MG63 (cell line): ENCODE measurements around the gene SPINK13. TPM values are rescaled to one million over a fixed set of nuclear protein-coding genes. Genes with fewer than 3 reads are reported as not detected.
"Not testable (repeated sequence)": the region's sequence is repeated elsewhere in the genome, so short reads cannot be mapped to it uniquely, and the experiment has no call there.

Source experiments
- DNase-seq: peaks from one replicate; pipeline ENCODE4 v3.0.0-alpha.2; 2020
- H3K27me3 ChIP-seq: fragments of 250-450 bp; sonication (Bioruptor Pico); 2 replicates; pipeline ENCODE4 v1.5.1; 2020; ENCODE audit warnings: mild to moderate bottlenecking, moderate library complexity
- H3K36me3 ChIP-seq: fragments of 250-450 bp; sonication (Bioruptor Pico); 2 replicates; pipeline ENCODE4 v1.5.1; 2020; ENCODE audit warnings: mild to moderate bottlenecking, moderate library complexity
- H3K4me3 ChIP-seq: fragments of 250-450 bp; sonication (Bioruptor Pico); 2 replicates; pipeline ENCODE4 v1.5.1; 2020; ENCODE audit warnings: mild to moderate bottlenecking, moderate library complexity
- H3K9me3 ChIP-seq: fragments of 250-450 bp; sonication (Bioruptor Pico); 2 replicates; pipeline ENCODE4 v1.5.1; 2020; ENCODE audit warnings: mild to moderate bottlenecking, moderate library complexity
- total RNA-seq: library from RNA; depleted of rRNA; stranded (reverse); fragments of >200 nt; shearing (Covaris generic); gene quantifications from 2 replicates; pipeline ENCODE4 v1.2.3, GENCODE V29; 2014; ENCODE audit warnings: low replicate concordance; rRNA removed

SPINK13 gene
- total RNA-seq, 1 experiment from 2014 or later: 0.30 TPM

- H3K4me3 ChIP-seq: no peak overlapping the region
- DNase-seq: no peak
- no peaks in the 10 kb centered on the region; the same call in 1 of the 2 replicates for H3K27me3 ChIP-seq
- no peaks in the 10 kb centered on the region for H3K36me3 ChIP-seq
- no peaks in the 10 kb centered on the region for H3K9me3 ChIP-seq
Observed at GRCh38 chr5:148290271-148291195, 21.9 kb downstream of the SPINK13 start.

DNA sequence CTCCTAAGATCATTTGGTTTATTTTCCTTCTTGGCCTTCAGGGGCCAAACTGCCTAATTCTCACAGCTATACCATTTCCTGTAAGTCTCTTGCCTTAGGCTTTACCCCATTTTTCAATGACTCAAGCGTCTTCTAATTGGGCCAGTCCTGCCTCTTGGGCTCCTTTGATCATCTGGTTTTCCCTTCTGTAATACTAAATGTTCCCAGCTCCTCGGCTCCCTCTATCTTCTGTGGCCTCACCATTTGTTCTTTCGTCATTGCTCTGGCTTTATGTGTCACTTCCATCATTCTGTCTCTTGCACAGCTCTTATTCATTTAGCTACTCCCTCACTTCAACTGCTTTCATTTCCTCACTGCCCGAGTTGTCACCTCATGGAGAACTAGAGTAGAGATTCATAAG is 29.1 kb downstream of the SPINK13 start:
- H3K4me3 ChIP-seq: no peak overlapping the region
- no peaks in the 10 kb centered on the region for H3K9me3 ChIP-seq
- DNase-seq: no peak
- H3K36me3 ChIP-seq: no peaks in the 10 kb centered on the region
- H3K27me3 ChIP-seq: no peaks in the 10 kb centered on the region; the same call in 1 of the 2 replicates

DNA sequence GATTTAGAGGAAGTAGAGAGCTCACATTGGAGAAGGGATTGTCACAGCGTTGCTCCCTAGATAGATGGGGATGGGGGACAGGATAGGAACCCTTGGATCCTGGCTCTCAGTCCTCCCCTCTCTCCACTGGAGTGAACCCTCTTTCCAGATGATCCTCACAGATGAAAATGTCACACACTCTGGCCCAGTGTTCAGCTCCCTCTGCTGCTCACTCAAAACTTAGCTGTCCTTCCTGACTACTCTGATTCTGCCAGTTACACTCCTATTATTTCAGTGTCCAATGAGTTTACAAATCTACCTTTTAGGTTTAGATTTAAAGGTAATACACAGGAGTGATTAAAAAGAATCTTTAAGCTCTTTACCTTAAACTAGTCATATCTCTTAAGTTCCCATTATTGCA is 37.9 kb downstream of the SPINK13 start:
- no peak for DNase-seq
- Histone ChIP-seq H3K36me3 (no peaks in the 10 kb centered on the region), H3K9me3 (no peaks in the 10 kb centered on the region), H3K27me3 (no peaks in the 10 kb centered on the region), H3K4me3 (no peak overlapping the region)

- no peak overlapping the region for H3K4me3 ChIP-seq
- no peak for DNase-seq
- peaks cover 2% of the 10 kb centered on the region; the same call in 1 of the 2 replicates for H3K27me3 ChIP-seq
- no peaks in the 10 kb centered on the region for H3K36me3 ChIP-seq
- no peaks in the 10 kb centered on the region for H3K9me3 ChIP-seq
Observed at GRCh38 chr5:148309019-148309418, 40.4 kb downstream of the SPINK13 start.

- no peak overlapping the region for H3K4me3 ChIP-seq
- peaks cover 2% of the 10 kb centered on the region; the same call in 1 of the 2 replicates for H3K27me3 ChIP-seq
- DNase-seq: no peak
- no peaks in the 10 kb centered on the region for H3K9me3 ChIP-seq
- H3K36me3 ChIP-seq: no peaks in the 10 kb centered on the region
Observed at GRCh38 chr5:148309746-148310145, 41.2 kb downstream of the SPINK13 start.

GRCh38 chr5:148311484-148311883 is 42.9 kb downstream of the SPINK13 start:
- Histone ChIP-seq H3K27me3 (peaks cover 2% of the 10 kb centered on the region; the same call in 1 of the 2 replicates), H3K9me3 (no peaks in the 10 kb centered on the region), H3K36me3 (no peaks in the 10 kb centered on the region), H3K4me3 (no peak overlapping the region)
- DNase-seq: no peak

DNA sequence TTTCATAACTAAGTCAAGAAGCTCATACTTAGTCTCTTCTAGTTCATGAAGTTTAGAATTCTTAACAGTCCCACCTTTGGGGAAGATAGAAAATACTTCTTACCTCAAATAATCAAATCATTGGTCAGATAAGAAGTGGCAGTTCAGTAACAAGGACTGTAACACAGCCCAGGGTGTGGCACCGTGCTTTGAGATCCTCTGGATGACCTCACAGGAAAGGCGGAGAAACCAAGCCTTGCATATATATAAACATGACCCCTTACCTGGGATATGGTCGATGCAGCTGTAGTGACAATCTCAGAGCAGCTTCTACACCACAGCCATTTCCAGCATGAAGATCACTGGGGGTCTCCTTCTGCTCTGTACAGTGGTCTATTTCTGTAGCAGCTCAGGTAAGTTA is 43.6 kb downstream of the SPINK13 start, which contains the start of gene SPINK7:
Gene SPINK7, plus strand, starts transcription at position 271 of the 400 bp plus-strand sequence. Its CDS starts 61 bp downstream, at position 332.
- Histone ChIP-seq H3K4me3 (no peak within 1 kb of the TSS), H3K36me3 (no peaks in the 10 kb centered on the region), H3K9me3 (no peaks in the 10 kb centered on the region), H3K27me3 (peaks cover 2% of the 10 kb centered on the region; the same call in 1 of the 2 replicates)
- DNase-seq: no peak

DNA sequence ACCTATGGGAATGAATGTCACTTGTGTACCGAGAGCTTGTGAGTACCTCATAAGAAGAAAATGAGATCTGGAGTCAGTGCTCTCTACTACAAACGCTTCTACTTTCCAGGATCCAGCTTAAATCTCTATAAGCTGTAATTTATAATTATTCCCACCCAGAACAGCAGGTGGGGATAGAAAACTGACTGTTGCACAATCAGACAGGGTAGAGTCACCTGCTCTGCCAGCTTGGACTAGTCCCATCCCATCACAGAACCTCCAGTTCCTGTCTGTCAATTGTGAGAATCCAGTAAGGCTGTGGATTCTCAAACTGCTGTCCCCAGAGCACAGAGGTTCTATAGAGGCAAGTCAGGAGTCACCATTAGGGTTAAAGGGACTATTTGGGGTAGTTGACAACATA is 45.6 kb downstream of the SPINK13 start:
- H3K4me3 ChIP-seq: no peak overlapping the region
- no peaks in the 10 kb centered on the region for H3K9me3 ChIP-seq
- peaks cover 2% of the 10 kb centered on the region; the same call in 1 of the 2 replicates for H3K27me3 ChIP-seq
- no peak for DNase-seq
- H3K36me3 ChIP-seq: no peaks in the 10 kb centered on the region

DNA sequence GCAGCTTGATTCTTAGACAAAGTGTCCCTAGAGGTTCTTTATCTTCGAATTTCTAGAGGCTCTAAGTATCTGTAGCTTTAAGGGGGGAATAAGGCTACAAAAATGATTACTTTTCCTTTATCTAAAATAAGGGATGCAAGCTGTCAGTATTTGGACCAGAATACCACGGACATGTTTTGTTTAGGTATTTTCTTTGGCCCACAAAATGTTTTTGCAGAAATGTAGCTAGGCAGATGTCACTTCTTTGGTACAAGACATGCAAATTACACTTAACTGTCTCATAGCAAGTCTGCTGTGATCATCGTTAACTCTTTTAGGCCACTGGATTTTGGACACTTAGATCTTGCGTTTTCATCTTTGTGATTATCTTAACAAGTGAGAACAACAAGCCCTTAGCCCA is 46.1 kb downstream of the SPINK13 start:
- Histone ChIP-seq H3K9me3 (no peaks in the 10 kb centered on the region), H3K36me3 (no peaks in the 10 kb centered on the region), H3K4me3 (no peak overlapping the region), H3K27me3 (peaks cover 2% of the 10 kb centered on the region; the same call in 1 of the 2 replicates)
- DNase-seq: no peak

DNA sequence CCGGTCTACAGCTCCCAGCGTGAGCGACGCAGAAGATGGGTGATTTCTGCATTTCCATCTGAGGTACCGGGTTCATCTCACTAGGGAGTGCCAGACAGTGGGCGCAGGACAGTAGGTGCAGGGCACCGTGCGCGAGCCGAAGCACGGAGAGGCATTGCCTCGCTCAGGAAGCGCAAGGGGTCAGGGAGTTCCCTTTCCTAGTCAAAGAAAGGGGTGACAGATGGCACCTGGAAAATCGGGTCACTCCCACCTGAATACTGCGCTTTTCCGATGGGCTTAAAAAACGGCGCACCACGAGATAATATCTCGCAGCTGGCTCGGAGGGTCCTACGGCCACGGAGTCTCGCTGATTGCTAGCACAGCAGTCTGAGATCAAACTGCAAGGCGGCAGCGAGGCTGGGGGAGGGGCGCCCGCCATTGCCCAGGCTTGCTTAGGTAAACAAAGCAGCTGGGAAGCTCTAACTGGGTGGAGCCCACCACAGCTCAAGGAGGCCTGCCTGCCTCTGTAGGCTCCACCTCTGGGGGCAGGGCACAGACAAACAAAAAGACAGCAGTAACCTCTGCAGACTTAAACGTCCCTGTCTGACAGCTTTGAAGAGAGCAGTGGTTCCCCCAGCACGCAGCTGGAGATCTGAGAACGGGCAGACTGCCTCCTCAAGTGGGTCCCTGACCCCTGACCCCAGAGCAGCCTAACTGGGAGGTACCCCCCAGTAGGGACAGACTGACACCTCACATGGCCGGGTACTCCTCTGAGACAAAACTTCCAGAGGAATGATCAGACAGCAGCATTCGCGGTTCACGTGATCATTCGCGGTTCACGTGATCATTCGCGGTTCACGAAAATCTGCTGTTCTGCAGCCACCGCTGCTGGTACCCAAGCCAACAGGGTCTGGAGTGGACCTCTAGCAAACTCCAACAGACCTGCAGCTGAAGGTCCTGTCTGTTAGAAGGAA is 51.7 kb downstream of the SPINK13 start:
- H3K9me3 ChIP-seq, H3K36me3 ChIP-seq, H3K27me3 ChIP-seq: not testable (repeated sequence)
- peak overlapping the region; percentile 48 for H3K4me3 ChIP-seq
- DNase-seq: peak; percentile 31

GRCh38 chr5:148333262-148333849 is 64.8 kb downstream of the SPINK13 start:
- Histone ChIP-seq H3K27me3 (no peaks in the 10 kb centered on the region), H3K9me3 (no peaks in the 10 kb centered on the region), H3K4me3 (no peak overlapping the region), H3K36me3 (no peaks in the 10 kb centered on the region)
- DNase-seq: no peak

- Histone ChIP-seq H3K36me3 (no peaks in the 10 kb centered on the region), H3K27me3 (no peaks in the 10 kb centered on the region), H3K4me3 (no peak within 1 kb of the TSS), H3K9me3 (no peaks in the 10 kb centered on the region)
- DNase-seq: no peak
Observed at GRCh38 chr5:148335259-148335658, 66.7 kb downstream of the SPINK13 start, which contains the start of gene SPINK9. TSS of gene SPINK9 (plus strand) at chr5:148335559. CDS start at chr5:148335614, 55 bp downstream.

Other genes with a start within 250 kb of the SPINK13 start
- gene SPINK5, start 204.8 kb upstream of the SPINK13 start, total RNA-seq: not detected in 2 replicates
- not detected in 2 replicates for gene SPINK14, start 100.2 kb upstream of the SPINK13 start, total RNA-seq
- gene SPINK6, start 65.8 kb upstream of the SPINK13 start, total RNA-seq: not detected in 2 replicates
- not detected in 2 replicates for gene MARCOL, start 30.3 kb upstream of the SPINK13 start, total RNA-seq
- gene SPINK7, start 43.6 kb downstream of the SPINK13 start, total RNA-seq: not detected in 2 replicates
- not detected in 2 replicates for gene SPINK9, start 66.8 kb downstream of the SPINK13 start, total RNA-seq
- gene FBXO38, start 115.2 kb downstream of the SPINK13 start, total RNA-seq: 29.4 and 52.7 TPM in 2 replicates